Left lobe of liver (tissue), 2 donors: ENCODE measurements around the gene DBNDD1. TPM values are rescaled to one million over a fixed set of nuclear protein-coding genes. Genes with fewer than 3 reads are reported as not detected.

Experiments used
- ATAC-seq: fragments of 200-7000 bp; cut with Tn5 transposase; one replicate; pipeline ENCODE4 v1.9.1; 2020; ENCODE audit warnings: mild to moderate bottlenecking, moderate library complexity
- DNase-seq: peaks from one replicate; pipeline ENCODE4 v3.0.0-alpha.2; 2020; ENCODE audit warnings: low spot score
- total RNA-seq: library from RNA; stranded (reverse); gene quantifications from one replicate; pipeline ENCODE4 v1.2.1, GENCODE V29; 2021
- donor health status: DM: no; HTN: no; CAD: no; lungs with moderate emphysema.
- donor health status: DM: no; HTN: yes; CAD: no.

DBNDD1 gene
- total RNA-seq, 1 donor from 2014 or later: 3.3 TPM

- no peak for DNase-seq
- ATAC-seq: no peak
Measured at GRCh38 chr16:90037276-90037675, 18.0 kb upstream of the DBNDD1 start.

DNA sequence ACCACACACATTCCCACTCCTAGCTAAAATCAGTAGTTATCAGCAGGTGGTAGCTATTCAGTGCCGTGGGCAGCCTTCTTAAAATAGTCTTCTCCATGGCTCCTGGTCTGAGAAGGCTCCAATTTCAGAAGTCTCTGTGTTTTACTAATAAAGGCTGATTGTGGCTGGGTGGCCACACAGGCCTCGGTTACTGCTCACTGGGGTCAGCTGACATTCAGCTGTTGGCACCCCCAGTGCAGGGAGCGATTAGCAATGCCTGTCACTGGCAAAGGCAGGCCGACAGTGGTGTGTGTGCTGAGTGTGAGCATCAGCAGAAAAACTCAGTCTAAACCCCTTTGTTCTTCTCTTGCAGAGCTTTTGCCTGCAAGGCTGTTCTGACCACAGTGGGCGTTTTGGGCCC, 16.6 kb upstream of the DBNDD1 start:
- DNase-seq (no peak), ATAC-seq (no peak)

- DNase-seq (no peak), ATAC-seq (no peak)
Measured at GRCh38 chr16:90034504-90034903, 15.2 kb upstream of the DBNDD1 start.

DNA sequence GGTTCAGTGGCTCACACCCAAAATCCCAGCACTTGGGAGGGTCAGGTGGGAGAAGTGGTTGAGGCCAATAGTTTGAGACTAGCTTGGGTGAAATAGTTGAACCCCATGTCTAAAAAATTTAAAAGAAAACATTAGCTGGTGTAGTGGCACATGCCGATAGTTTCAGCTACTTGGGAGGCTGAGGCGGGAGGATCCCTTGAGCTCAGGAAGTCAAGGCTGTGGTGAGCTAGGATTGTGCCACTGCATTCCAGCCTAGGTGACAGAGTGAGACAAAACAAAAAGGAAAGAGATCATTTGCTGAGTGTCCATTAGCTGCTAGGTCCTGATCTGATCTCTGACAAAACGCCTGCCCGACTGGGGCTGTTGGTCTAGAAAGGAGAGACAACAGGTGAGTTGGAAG, 14.1 kb upstream of the DBNDD1 start:
- no peak for DNase-seq
- ATAC-seq: no peak

DNA sequence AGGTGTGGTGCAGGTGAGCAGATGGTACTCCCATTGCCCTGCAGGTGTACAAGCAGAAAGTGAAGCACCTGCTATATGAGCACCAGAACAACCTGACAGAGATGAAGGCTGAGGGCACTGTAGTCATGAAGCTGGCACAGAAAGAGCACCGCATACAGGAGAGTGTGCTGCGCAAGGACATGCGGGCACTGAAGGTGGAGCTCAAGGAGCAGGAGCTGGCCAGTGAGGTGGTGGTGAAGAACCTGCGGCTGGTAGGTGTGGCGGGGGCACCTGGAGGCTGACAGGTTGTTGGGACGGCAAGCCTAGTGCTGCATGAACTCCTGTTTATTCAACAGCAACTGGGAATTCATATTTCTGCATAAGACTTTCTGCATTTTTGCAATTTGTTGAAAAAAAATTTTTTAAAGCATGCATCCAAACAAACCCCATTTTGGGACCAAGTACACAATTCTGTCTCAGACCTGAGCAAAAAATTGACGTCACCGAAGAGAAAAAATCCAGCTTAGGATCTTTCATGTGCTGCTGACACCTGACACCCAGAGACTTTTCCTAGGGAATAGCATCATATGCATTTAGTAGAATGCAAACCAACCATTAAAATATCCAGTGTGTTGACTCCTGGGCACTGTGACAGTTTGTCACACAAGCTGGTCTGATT, 13.5 kb upstream of the DBNDD1 start:
- ATAC-seq (no peak), DNase-seq (no peak)

- no peak for ATAC-seq
- DNase-seq: no peak
Measured at GRCh38 chr16:90031931-90032673, 12.8 kb upstream of the DBNDD1 start.

- DNase-seq (no peak), ATAC-seq (no peak)
Measured at GRCh38 chr16:90031186-90031930, 12.1 kb upstream of the DBNDD1 start.

- ATAC-seq (no peak), DNase-seq (no peak)
Measured at GRCh38 chr16:90028985-90029384, 9.7 kb upstream of the DBNDD1 start.

DNA sequence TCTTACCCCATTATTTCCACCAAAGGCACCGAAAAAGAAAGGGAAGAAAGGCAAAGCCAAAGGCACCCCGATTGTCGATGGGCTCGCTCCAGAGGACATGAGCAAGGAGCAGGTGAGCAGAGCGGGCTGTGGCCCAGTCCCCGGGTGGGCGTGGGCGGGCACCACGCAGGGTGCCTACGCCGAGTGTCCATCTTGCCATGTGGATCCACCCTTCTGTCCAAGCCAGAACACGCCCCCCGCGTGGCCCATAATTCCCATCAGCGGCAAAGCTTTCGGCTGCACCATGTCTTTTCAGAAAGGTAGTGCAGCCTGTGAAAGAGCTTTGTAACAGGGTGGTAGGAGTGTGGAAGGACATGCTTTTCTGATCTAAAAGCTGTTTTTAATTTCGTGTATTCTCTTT, 8.4 kb upstream of the DBNDD1 start:
- no peak for ATAC-seq
- no peak for DNase-seq

DNA sequence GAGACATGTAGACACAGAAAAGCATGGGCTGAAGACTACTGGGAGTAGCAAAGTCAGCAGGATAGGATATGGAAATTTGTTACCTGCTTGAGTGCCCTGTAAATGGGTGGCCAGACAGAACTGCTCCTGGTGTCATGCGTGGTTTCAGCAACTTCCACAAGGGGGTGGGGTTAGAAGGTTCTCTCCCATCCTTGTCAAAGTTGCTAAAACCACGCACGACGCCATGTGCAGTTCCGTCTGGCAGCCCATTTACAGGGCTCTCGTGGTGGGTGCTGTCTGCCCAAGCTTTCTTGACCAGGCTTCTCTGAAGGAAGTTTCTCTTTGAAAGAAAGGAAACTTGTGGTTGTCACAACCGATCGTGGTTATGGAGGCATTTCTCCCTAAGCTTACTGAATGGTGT, 6.9 kb upstream of the DBNDD1 start:
- no peak for DNase-seq

GRCh38 chr16:90023078-90023447, 3.8 kb upstream of the DBNDD1 start:
- DNase-seq: no peak
- peak; percentile 4 for ATAC-seq

More for the DNA sequence above, 6.9 kb upstream of the DBNDD1 start:
- no peak for ATAC-seq

GRCh38 chr16:90022209-90023077, 3.2 kb upstream of the DBNDD1 start:
- ATAC-seq (peak; percentile 90), DNase-seq (peak; percentile 93)

GRCh38 chr16:90020838-90021382, 1.7 kb upstream of the DBNDD1 start:
- ATAC-seq (no peak), DNase-seq (no peak)

GRCh38 chr16:90020260-90020837, 1.1 kb upstream of the DBNDD1 start:
- no peak for DNase-seq
- no peak for ATAC-seq

- DNase-seq (no peak), ATAC-seq (peak; percentile 55)
Measured at GRCh38 chr16:90019543-90020259, 445 bp upstream of the DBNDD1 start.

GRCh38 chr16:90018297-90018651, 982 bp downstream of the DBNDD1 start:
- ATAC-seq (no peak), DNase-seq (no peak)

DNA sequence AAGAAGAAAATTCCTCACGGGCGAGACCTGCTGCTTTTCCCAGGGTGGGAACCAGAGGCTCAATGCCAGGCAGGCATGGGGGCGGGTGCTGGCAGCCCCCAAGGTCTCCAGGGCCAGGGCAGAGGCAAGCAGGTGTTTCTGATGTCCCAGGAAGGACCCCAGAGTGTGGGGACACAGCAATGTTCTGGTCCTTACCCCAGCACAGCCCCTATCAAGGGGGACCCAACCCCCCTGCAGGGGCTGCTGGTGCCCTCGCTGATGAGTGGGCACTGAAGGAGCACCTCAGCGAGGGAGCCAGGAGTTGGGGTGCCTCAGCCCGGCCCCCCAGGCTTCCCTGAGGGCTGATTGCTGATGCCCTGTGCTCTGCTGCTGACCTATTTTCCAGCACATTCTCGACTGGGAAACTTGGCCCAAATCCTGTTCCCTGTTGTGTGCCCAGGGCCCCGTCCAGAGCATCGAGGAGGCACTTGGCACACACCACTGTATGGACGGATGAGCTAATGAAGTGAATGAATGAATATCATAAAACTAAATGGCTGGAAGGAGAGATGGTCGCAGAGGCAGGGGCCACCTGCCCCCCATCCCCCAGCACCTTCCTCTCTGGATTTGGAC, 2.8 kb downstream of the DBNDD1 start:
- DNase-seq (peak; percentile 74), ATAC-seq (peak; percentile 69)

GRCh38 chr16:90015586-90016338, 3.5 kb downstream of the DBNDD1 start:
- ATAC-seq: no peak
- no peak for DNase-seq
